Measurements from ENCODE around the gene WDR36.

DNA sequence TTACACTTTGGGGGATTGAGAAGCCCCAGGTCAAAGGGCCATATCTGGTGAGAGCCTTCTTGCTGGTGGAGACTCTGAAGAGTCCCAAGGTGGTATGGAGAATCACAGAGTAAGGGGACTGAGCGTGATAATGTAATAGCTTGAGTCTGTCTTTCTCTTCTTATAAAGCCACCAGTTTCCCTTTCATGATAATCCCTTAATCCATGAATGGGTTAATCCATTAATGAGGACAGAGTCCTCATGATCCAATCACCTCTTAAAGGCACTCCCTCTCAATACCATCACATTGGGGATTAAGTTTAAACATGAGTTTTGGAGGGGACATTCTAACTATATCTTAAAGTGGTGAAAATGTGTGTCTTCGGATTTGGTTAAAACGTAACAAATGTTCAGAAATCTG is 21.5 kb downstream of the WDR36 start:
- TF ChIP-seq POLR2AphosphoS5 (IDR thresholded peaks at IDR 0.05; ENCODE audit: borderline replicate concordance, low read depth, low read length) (no peak), EZH2 (IDR thresholded peaks at IDR 0.05) (no peak)
